ENCODE data around the gene HMG20A.
"Not testable (repeated sequence)": the region's sequence is repeated elsewhere in the genome, so short reads cannot be mapped to it uniquely, and the experiment has no call there.

The HMG20A gene

DNA sequence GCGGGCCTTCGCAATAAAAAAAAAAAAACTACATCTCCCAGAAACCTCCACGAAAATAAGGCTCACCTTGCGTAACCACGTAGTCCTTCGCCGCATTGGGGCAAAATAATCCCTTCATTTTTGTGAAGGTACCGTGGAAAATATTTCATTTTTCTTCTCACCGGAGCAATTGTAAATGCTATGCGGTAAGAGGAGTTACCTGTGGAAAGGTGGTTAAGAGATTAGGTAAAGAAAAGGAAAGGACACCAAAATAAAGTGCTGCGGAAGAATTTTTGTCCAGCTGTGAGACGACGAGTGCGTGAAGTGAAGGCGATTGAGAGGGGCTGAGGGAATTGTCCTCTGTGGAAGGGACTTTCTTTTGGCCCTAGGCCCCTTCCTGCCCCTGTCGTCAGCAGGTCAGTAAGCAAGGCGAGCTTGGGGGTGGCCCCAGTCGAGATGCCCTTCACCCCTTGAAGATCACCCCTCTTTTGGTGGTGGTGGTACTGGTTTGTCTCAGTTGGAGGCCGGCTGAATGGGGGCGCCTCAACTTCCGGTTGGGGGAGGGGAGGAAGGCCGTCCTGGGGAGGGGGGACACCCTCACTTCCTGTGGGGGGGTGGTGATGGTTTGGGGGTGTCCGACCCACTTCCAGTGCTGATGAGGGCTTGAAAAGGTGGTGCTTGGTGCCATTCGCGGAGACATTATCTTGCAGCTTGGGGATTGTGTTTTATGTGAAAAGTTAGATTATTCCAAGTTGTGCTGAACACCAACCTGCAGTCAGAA lies at the start of gene HMG20A:
TSS of gene HMG20A (plus strand) at position 279 of the 760 bp plus-strand sequence. CDS start 37,520 bp downstream, outside the sequence.
- peak; percentile 13 for DNase-seq (ENCODE audit: low read depth)

GRCh38 chr15:77371850-77372563 lies 48.7 kb upstream of the HMG20A start:
- DNase-seq (ENCODE audit: low read depth), result no peak

GRCh38 chr15:77373441-77373840 lies 47.2 kb upstream of the HMG20A start:
- DNase-seq (ENCODE audit: low read depth), result no peak

DNA sequence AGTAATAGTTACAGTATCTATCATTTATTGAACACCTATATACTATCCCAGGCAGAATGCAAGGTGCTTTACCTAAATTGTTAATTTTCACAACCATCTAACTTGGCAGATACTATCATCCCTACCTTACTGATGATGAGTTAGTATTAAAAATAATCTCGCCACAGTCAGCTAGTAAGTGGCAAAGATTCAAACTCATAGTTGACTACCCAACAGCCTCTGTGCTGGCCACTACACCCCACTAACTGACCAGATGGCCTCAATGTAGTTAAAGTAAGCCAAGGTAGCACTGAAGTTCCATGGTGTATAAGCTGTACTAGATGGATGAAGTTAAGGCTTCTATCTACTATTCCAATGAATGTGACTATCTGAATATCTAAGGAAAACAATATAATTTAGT lies 45.6 kb upstream of the HMG20A start:
- no peak for DNase-seq (ENCODE audit: low read depth)

DNA sequence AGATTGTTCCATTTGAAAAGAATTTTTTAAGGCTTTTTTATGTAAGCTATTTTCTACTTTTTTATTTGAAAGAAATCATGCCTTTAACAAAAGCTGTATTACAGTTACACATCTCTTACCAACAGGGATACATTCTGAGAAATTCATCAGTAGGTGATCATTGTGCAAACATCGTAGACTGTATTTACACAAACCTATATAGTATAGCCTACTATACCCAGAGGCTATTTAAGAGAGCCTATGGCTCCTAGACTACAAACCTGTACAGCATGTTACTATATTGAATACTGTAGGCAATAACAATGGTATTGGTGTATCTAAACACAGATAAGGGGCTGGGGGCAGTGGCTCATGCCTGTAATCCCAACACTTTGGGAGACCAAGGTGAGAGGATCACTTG lies 43.9 kb upstream of the HMG20A start:
- no peak for DNase-seq (ENCODE audit: low read depth)

DNA sequence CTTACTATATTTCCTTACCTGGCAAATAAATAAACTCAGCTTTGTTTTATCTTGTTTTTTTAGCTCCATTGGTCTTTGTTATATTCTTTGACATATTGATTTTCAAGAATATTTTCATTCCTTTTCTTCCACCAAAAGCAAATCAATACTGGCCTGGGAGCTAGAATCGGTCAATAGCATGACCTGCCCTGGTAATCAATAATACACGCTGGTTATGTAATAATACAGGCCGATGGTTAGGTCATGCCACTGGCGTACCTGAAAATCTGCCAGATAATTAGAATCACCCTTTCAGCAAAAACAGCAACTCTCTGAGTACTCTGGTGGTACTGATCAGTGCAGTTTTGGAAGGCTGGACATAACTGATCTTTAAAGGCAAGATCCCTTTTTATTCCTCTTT lies 40.7 kb upstream of the HMG20A start:
- DNase-seq (ENCODE audit: low read depth), result no peak

DNA sequence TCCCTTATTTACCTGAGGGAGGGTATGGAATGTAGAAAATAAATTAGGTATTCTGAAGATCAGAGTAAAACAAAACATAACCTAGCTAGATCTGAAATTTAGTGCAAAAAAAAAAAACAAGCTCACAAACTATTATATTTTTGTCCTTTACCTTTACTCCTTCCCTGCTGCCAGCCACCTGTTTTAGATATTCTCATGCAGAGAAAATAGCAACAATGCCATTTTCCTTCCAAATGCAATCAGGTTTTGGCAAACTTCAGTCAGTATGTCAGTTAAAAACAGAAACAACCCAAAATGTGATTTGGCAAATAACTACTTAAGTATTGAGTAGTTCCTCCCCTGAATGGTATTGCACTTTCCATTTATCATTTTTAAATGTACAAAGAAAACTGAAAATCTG lies 36.6 kb upstream of the HMG20A start:
- DNase-seq (ENCODE audit: low read depth), result no peak

DNA sequence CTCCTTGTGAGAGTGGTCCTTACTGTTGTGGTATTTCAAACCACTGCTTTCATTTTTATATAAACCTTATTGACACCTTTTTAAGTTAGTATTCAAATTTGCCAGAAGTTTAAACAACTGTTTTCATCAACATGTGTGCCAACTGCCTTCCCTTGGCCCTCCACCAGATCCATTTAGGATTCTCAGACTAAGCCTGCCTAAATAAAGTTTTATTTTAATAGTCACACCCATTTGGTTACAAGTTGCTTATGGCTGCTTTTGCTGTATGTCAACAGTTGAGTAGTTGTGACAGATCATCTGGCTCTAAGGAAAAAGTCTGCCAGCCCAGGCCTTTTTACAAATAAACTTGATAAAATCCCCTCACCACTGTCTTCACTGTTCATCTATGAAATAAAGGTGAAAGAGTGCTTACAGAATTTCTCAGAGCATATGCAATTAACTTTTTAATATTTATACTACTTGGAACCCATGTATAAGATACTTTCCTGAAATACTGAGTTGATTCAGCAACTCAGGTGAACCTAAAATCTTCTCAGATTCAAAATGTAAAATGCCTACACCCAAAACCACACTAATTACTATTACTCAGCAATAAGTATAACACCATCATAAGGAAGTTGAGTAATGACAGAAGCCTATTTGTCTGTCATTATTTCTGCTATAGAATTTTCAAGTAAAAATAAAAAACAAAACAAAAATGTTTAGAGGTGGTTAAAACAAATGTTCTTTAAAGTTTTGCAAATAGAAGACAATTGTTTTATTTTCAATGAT lies 35.9 kb upstream of the HMG20A start:
- DNase-seq (ENCODE audit: low read depth), result no peak

DNA sequence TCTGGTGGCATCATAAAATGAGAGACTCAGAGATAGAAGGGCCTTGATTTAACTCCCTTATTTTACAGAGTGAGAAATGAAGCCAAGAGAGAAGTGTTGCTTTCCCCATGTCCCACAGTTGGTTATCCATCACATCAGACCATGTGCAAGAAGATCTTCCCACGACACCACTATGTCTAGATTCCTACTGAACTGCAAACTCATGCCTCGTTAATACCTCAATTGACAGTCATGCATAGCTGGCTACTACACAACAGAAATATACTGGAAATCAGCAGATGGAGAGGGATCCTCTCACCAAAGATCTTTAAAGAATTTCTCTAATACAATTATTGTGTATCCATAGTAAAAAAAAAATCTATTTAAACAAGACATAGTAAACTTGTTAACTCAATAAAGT lies 34.1 kb upstream of the HMG20A start:
- no peak for DNase-seq (ENCODE audit: low read depth)

DNA sequence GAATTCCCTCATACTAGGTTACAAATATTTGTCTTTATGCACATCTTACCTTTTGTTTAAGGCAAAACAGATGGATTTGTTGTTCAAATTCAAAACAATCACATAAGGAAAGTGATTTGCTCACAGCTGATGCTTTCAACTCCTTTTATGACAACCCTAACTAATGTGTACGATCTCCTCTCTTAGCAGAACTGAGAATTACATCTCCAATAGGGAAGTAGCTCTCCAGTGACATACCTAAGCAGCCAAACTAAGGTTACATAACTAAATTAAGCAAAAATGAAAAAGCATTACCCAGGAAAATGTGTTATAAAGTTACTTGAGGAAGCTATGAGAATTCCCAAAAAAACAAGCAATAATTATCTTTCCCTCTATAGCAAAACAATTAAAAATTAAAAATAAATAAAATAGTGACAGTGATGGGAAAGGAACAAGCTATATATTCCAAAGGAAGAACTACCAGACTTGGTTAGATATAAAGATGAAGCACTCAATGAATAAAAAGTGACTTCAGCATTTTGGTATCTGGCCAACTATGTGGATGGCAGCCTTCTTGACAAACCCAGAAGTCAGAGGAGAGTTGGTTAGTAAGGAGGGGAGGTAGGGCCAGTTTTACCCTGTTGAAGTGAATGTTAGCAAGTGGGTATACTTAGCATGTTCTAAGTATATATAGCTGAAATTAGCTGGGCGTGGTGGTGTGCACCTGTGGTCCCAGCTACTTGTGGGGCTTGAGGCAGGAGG lies 33.2 kb upstream of the HMG20A start:
- no peak for DNase-seq (ENCODE audit: low read depth)

- DNase-seq (ENCODE audit: low read depth), result no peak
Measured at GRCh38 chr15:77391372-77391951, 29.2 kb upstream of the HMG20A start.

- DNase-seq (ENCODE audit: low read depth), result no peak
Measured at GRCh38 chr15:77392762-77393470, 27.8 kb upstream of the HMG20A start.

DNA sequence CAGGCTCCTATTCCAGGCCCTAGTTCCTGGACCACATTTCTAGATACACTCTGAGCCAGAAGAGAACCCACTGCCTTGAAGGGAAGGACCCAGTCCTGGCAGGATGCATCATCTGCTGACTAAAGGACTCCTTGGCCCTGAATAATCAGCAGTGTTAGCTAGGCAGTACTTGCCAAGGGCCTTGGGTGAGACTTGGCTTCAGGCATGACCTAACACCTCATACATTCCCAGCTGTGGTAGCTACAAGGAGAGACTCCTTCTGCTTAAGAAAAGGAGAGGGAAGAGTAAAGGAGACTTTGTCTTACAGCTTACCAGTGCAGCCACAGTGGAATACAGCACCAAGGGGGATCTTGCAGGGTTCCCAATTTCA lies 27.2 kb upstream of the HMG20A start:
- DNase-seq (ENCODE audit: low read depth), result no peak

- DNase-seq (ENCODE audit: low read depth), result no peak
Measured at GRCh38 chr15:77395013-77395774, 25.5 kb upstream of the HMG20A start.

- DNase-seq (ENCODE audit: low read depth), result no peak
Measured at GRCh38 chr15:77396692-77397091, 24.0 kb upstream of the HMG20A start.

GRCh38 chr15:77398927-77399326 lies 21.8 kb upstream of the HMG20A start:
- no peak for DNase-seq (ENCODE audit: low read depth)

DNA sequence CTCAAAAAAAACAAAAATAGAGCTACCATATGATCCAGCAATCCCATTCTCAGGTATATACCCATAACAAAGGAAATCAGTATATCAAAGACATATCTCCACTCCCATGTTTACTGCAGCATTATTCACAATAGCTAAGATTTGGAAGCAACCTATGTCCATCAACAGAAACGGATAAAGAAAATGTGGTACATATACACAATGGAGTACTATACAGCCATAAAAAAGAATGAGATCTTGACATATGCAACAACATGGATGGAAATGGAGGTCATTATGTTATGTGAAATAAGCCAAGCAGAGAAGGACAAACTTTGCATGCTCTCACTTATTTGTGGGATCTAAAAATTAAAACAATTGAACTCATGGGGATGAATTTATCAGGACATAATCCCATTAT lies 20.4 kb upstream of the HMG20A start:
- no peak for DNase-seq (ENCODE audit: low read depth)

GRCh38 chr15:77402740-77403379 lies 17.8 kb upstream of the HMG20A start:
- no peak for DNase-seq (ENCODE audit: low read depth)

DNA sequence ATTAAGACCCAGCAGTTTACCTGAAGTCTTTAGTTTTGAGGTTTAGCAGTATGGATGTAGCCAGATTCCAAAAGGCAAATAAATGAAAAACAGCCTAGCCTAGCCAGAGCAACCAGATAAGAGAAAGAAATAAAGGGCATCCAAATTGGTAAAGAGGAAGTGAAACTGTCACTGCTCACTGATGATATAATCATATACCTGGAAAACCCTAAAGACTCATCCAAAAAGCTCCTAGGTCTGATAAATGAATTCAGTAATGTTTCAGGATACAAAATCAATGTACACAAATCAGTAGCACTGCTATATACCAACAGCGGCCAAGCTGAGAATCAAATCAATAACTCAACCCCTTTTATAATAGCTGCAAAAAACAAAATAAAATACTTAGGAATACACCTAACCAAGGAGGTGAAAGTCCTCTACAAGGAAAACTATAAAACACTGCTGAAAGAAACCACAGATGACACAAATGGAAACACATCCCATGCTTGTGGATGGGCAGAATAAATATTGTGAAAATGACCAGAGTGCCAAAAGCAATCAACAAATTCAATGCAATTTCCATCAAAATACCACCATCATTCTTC lies 14.4 kb upstream of the HMG20A start:
- not testable (repeated sequence) for DNase-seq (ENCODE audit: low read depth)

DNA sequence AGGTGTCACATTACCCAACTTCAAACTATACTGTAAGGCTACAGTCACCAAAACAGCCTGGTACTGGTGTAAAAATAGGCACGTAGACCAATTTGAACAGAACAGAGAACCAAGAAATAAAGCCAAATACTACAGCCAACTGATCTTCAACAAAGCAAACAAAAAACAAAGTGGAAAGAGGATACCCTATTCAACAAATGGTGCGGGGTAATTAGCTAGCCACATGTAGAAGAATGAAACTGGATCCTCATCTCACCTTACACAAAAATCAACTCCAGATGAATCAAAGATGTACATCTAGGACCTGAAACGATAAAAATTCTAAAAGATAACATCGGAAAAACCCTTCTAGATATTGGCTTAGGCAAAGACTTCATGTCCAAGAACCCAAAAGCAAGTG lies 13.8 kb upstream of the HMG20A start:
- no peak for DNase-seq (ENCODE audit: low read depth)
